GM12865 (cell line): Measurements from ENCODE around the gene RUNDC3A.

ENCODE experiments used
- DNase-seq: peaks from one replicate; pipeline ENCODE4 v3.0.0; 2010; ENCODE audit warnings: low read depth
- H3K4me3 ChIP-seq: 2 replicates; pipeline ENCODE4 v1.5.1; 2011; ENCODE audit warnings: mild to moderate bottlenecking, low read depth, low read length, control low read depth
- CTCF ChIP-seq: IDR thresholded peaks from 2 replicates; pipeline ENCODE4 v1.5.1; 2011; ENCODE audit warnings: low read length, control low read depth, low read depth, inconsistent platforms; ENCODE audit not compliant: insufficient read depth; ENCODE audit errors: missing control alignments

RUNDC3A gene

GRCh38 chr17:44318077-44318892, 9.9 kb downstream of the RUNDC3A start:
- TF ChIP-seq CTCF, result no peak
- DNase-seq, result no peak
- H3K4me3 ChIP-seq, result no peak overlapping the region

- DNase-seq, result no peak
- TF ChIP-seq CTCF, result no peak
- H3K4me3 ChIP-seq, result no peak overlapping the region
Measured at GRCh38 chr17:44320066-44320465, 11.7 kb downstream of the RUNDC3A start.

- H3K4me3 ChIP-seq, result no peak overlapping the region
- DNase-seq, result no peak
- TF ChIP-seq CTCF, result no peak
Measured at GRCh38 chr17:44321246-44322120, 13.1 kb downstream of the RUNDC3A start.

DNA sequence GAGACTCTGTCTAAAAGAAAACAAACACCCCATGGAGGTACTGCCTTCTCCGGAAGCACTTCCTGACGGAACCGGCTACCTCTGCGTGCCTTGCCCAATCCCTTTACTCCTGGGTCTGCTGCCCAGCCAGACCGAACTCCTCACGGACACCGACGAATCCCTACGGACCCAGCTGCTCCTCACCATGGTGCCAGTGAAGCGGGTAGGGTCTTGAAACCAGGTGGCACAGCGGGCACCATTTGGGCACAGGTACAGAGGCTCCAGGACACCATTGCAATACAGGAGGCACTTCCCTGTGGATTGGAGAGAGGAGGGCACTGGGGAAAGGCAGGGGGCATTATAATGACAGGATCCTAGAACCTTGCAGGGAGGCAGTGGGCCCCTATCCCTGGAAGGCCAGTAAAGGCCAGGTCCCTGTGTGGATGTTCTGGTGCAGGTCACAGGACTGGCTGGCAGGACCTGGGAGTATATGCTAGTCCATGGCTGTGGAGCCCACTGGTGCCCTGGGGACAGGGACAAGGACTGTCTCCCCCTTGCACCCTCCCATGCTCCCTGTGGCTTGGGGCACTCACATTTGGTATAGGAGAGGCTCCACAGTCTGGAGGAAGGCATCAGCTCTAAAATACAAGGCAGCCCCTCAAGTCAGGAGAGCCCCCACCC, 14.0 kb downstream of the RUNDC3A start:
- TF ChIP-seq CTCF, result no peak
- no peak for DNase-seq
- H3K4me3 ChIP-seq, result no peak overlapping the region

DNA sequence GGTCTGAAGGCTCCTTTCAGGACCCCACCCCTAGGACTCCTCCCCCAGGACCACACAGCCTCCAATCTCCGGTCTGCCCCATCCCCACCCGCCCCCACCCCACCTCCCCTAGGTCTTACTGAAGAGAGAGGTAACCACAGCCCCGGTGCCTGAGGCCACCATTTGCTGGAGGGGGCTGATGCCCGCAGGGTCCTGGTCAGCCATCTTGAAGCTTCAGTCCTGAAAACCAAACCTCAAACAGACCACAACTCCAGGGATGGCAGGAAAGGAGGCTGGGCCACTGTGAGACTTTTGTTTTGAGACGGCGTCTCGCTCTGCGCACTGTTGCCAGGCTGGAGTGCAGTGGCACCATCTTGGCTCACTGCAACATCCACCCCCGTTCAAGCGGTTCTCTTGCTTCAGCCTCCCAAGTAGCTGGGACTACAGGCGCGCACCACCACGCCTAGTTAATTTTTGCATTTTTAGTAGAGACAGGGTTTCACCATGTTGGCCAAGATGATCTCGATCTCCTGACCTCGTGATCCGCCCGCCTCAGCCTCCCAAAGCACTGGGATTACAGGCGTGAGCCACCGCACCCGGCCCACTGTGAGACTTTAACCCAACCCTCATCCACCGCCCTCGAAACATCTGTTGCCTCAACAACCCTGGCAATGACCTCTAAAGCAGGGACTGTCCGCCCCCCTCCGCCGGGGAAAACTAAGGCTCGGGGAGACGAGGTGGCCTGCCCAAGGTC, 15.1 kb downstream of the RUNDC3A start:
- peak overlapping the region; percentile 86 for H3K4me3 ChIP-seq
- no peak for TF ChIP-seq CTCF
- DNase-seq, result no peak

GRCh38 chr17:44324092-44324570, 15.7 kb downstream of the RUNDC3A start:
- TF ChIP-seq CTCF, result no peak
- DNase-seq, result peak; percentile 35

More at GRCh38 chr17:44324092-44324570, 15.7 kb downstream of the RUNDC3A start:
- peak overlapping the region; percentile 86 for H3K4me3 ChIP-seq
